Heart left ventricle (tissue), 16 donors: ENCODE measurements around the gene ETFRF1. TPM values are rescaled to one million over a fixed set of nuclear protein-coding genes. Genes with fewer than 3 reads are reported as not detected.

Source experiments
- ATAC-seq, 4 donors: fragments of 200-7000 bp; cut with Tn5 transposase; one replicate each; pipeline ENCODE4 v1.9.1; 2020 to 2022; ENCODE audit warnings: moderate library complexity in 4 of 4, mild to moderate bottlenecking in 3 of 4, moderate number of reproducible peaks in 1 of 4
- DNase-seq, 5 donors: peaks; one replicate each; pipeline ENCODE4 v3.0.0-alpha.2; 2020
- H3K27ac ChIP-seq, 12 donors: fragments of 200-600 bp; sonication (generic) in 4 of 12; one replicate each; pipeline versions ENCODE4 v1.5.0 to v1.8.0; 2016 to 2022; ENCODE audit warnings: mild to moderate bottlenecking in 2 of 12
- H3K27me3 ChIP-seq, 9 donors: fragments of 200-600 bp; sonication (generic) in 2 of 9; one replicate each; pipeline versions ENCODE4 v1.5.1 to v1.8.0; 2016 to 2022; ENCODE audit warnings: mild to moderate bottlenecking in 3 of 9
- H3K36me3 ChIP-seq, 9 donors: fragments of 200-600 bp; sonication (generic) in 2 of 9; one replicate each; pipeline versions ENCODE4 v1.5.0 to v1.8.0; 2018 to 2022; ENCODE audit warnings: mild to moderate bottlenecking in 2 of 9
- H3K4me1 ChIP-seq, 12 donors: fragments of 200-600 bp; sonication (generic) in 4 of 12; one replicate each; pipeline versions ENCODE4 v1.5.0 to v1.8.0; 2016 to 2022; ENCODE audit warnings: mild to moderate bottlenecking in 3 of 12
- H3K4me3 ChIP-seq, 12 donors: fragments of 200-600 bp; sonication (generic) in 4 of 12; one replicate each; pipeline versions ENCODE4 v1.5.0 to v1.8.0; 2017 to 2022; ENCODE audit warnings: mild to moderate bottlenecking in 9 of 12, moderate library complexity in 4 of 12
- H3K9me3 ChIP-seq, 12 donors: fragments of 200-600 bp; sonication (generic) in 4 of 12; one replicate each; pipeline versions ENCODE4 v1.5.0 to v1.8.0; 2016 to 2022; ENCODE audit warnings: mild to moderate bottlenecking in 1 of 12
- POLR2A ChIP-seq, 2 donors: fragments of 450-650 bp; IDR thresholded peaks; one replicate each; pipeline ENCODE4 v1.6.1; 2017; ENCODE audit warnings: antibody characterized with exemption in 2 of 2, mild to moderate bottlenecking in 2 of 2, moderate library complexity in 2 of 2
- WGBS, 4 donors: extraction: QIAGEN DNeasy Blood & Tissue Kit in 2 of 4; methylation state at CpG; one replicate each; pipeline versions ENCODE4 v1.1.5 to v1.1.7; 2013 to 2018; 5-methylcytosine and 5-hydroxymethylcytosine counted together
- intact Hi-C, 10 donors: fragments of 100-400 bp; cut with DNase I; formaldehyde crosslinking; loops; one replicate each; pipeline versions ENCODE4 v1.11.1 to v1.14.2; 2022
- polyA plus RNA-seq, 2 donors: library from polyadenylated mRNA; stranded (reverse); fragments of 200-250 nt; gene quantifications; one replicate each; pipeline ENCODE4 v1.2.3, GENCODE V29; 2013
- total RNA-seq, 9 donors: library from RNA; depleted of rRNA in 2 of 9; stranded (reverse); fragments of >200 nt in 2 of 9; fragmentation: NEBNext Ultra II Directional in 3 of 9; extraction: Animal tissue kit (Norgen Biotek cat#: 25700) in 3 of 9; gene quantifications; one replicate each; pipeline versions ENCODE4 v1.1.0 to v1.2.4, GENCODE V29; 2016 to 2023
- TF ChIP-seq, protein P1 (sequence below), 12 donors: fragments of 200-600 bp; sonication (generic) in 4 of 12; IDR thresholded peaks; one replicate each; pipeline versions ENCODE4 v1.5.0 to v1.8.0; 2018 to 2022; ENCODE audit warnings: antibody characterized with exemption in 12 of 12, mild to moderate bottlenecking in 5 of 12
- donor health status: ischemic (EF 13 %, LVEDD 7.1; RV severe dilation, severe dysfunction).
- donor health status: healthy with polysubstance abuse.
- donor health status: DM: no; HTN: yes; CAD: no.
- donor health status: DM: no; HTN: no; CAD: no.
- donor health status: ischemic (EF 25% LVEDD 6.9; RV normal size, moderate dysfunction).
- donor health status: ischemic (EF 25% LVEDD 5.7; RV mildly dilated, moderate dysfunction).
- donor health status: healthy.
- donor health status: DM: yes; HTN: yes; CAD: no.
- donor health status: ischemic (EF 35%, LVEDD 5.7; RV mildly dilated, moderate dysfunction).
- donor health status: nonischemic (EF 11% LVEDD 7.7; RV severe dilation, severe dysfunction).
- donor health status: DM: yes; HTN: yes; CAD: no.
- donor health status: PGD.
- donor health status: ischemic (EF 29% LVEDD 5.4; RV normal size, mild dysfunction).
- donor health status: nonischemic (EF 23%, LVEDD 6.1; RV moderate dilation, normal function).

The ETFRF1 gene
- total and polyA plus RNA-seq, 11 donors: 31.4 to 83.8 (median 52.2) TPM

GRCh38 chr12:25250744-25251730 is 56.0 kb downstream of the ETFRF1 start, which contains the start of gene KRAS:
TSS of gene KRAS (minus strand) at chr12:25250929.
- no peaks in the 10 kb centered on the region for H3K9me3 ChIP-seq
- H3K4me3 ChIP-seq: peak within 1 kb of the TSS; percentile 83 to 97 (median 94)
- DNase-seq (peak; percentile 96 to 98 (median 98)), ATAC-seq (peak; percentile 97 to 99 (median 98))
- H3K27ac ChIP-seq: peak within 1 kb of the TSS; percentile 90 to 98 (median 95)
- no peaks in the 10 kb centered on the region for H3K27me3 ChIP-seq
- peaks cover 0 to 30% (median 12%) of the 10 kb centered on the region in 12 donors for H3K4me1 ChIP-seq
- TF ChIP-seq, protein P1, sequence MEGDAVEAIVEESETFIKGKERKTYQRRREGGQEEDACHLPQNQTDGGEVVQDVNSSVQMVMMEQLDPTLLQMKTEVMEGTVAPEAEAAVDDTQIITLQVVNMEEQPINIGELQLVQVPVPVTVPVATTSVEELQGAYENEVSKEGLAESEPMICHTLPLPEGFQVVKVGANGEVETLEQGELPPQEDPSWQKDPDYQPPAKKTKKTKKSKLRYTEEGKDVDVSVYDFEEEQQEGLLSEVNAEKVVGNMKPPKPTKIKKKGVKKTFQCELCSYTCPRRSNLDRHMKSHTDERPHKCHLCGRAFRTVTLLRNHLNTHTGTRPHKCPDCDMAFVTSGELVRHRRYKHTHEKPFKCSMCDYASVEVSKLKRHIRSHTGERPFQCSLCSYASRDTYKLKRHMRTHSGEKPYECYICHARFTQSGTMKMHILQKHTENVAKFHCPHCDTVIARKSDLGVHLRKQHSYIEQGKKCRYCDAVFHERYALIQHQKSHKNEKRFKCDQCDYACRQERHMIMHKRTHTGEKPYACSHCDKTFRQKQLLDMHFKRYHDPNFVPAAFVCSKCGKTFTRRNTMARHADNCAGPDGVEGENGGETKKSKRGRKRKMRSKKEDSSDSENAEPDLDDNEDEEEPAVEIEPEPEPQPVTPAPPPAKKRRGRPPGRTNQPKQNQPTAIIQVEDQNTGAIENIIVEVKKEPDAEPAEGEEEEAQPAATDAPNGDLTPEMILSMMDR (IDR thresholded peaks at IDR 0.05): peak in 1 of 12 donors; percentile 13
- TF ChIP-seq POLR2A (IDR thresholded peaks at IDR 0.05): peak; percentile 15 to 54
- WGBS, 4 donors: 0 to 1% (median 0%) methylated on average over 43 to 105 of the region's 105 CpGs
- H3K36me3 ChIP-seq: peaks cover 0 to 5% (median 0%) of the 10 kb centered on the region in 9 donors
- intact Hi-C loops: loop anchor here in 6 of 10 donors (2.0 to 10.0 kb wide), 5 partner anchors 54 to 764 kb away; partner anchors contain the start of genes DNAI7 (in 3 of the 6) and ETFRF1 (in 3 of the 6)

DNA sequence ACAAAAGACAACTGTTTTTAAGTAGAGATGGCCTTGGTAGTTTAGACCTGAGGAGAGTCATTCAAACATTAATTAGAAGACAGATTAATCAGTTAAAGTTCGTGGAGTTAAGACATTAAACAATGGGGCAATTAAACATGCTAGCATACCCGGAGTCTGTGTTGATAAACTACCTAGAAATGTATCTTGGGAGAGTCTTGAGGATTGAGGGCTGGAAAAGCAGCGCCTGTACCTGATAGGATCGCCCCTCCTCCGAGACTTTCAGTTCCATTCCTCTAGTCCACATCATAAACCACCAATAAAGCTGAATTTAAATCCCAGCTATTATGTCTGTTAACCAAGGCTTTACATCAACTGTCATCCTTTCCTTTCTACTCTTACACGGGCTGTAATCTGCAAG is 56.7 kb downstream of the ETFRF1 start:
- peaks cover 0 to 30% (median 12%) of the 10 kb centered on the region in 12 donors for H3K4me1 ChIP-seq
- peaks cover 0 to 5% (median 0%) of the 10 kb centered on the region in 9 donors for H3K36me3 ChIP-seq
- WGBS, 4 donors: 59 to 65% (median 63%) methylated on average over 6 of the region's 6 CpGs
- no peak for DNase-seq
- H3K27ac ChIP-seq: peak overlapping the region; percentile 90 to 98 (median 95)
- intact Hi-C loops: loop anchor here in 6 of 10 donors (2.0 to 10.0 kb wide), 5 partner anchors 54 to 763 kb away; partner anchors contain the start of genes DNAI7 (in 3 of the 6) and ETFRF1 (in 3 of the 6)
- TF ChIP-seq POLR2A (IDR thresholded peaks at IDR 0.05): no peak
- TF ChIP-seq, protein P1 (IDR thresholded peaks at IDR 0.05): no peak
- H3K9me3 ChIP-seq: no peaks in the 10 kb centered on the region
- peak overlapping the region; percentile 83 to 97 (median 94) for H3K4me3 ChIP-seq
- no peak for ATAC-seq
- H3K27me3 ChIP-seq: no peaks in the 10 kb centered on the region

- Histone ChIP-seq H3K9me3 (no peaks in the 10 kb centered on the region), H3K27me3 (no peaks in the 10 kb centered on the region), H3K4me3 (no peak overlapping the region), H3K4me1 (peaks cover 0 to 24% (median 12%) of the 10 kb centered on the region in 12 donors), H3K27ac (no peak overlapping the region), H3K36me3 (peaks cover 0 to 5% (median 0%) of the 10 kb centered on the region in 9 donors)
- intact Hi-C loops: loop anchor here in 4 of 10 donors (5.0 to 10.0 kb wide), 3 partner anchors 56 to 762 kb away; partner anchors contain the start of genes DNAI7 (in 2 of the 4) and ETFRF1 (in 2 of the 4)
- ATAC-seq (no peak), DNase-seq (no peak)
- 87 to 92% (median 88%) methylated on average over 3 of the region's 3 CpGs for WGBS, 4 donors
- TF ChIP-seq, protein P1 (IDR thresholded peaks at IDR 0.05): no peak
- TF ChIP-seq POLR2A (IDR thresholded peaks at IDR 0.05): no peak
Measured at GRCh38 chr12:25252946-25253345, 57.9 kb downstream of the ETFRF1 start.
